ENCODE results near the gene CCDC3.
"Not testable (repeated sequence)": the region's sequence is repeated elsewhere in the genome, so short reads cannot be mapped to it uniquely, and the experiment has no call there.

The CCDC3 gene

GRCh38 chr10:12876266-12876665 lies 125.2 kb downstream of the CCDC3 start:
- no peak for DNase-seq

- DNase-seq, result no peak
Observed at GRCh38 chr10:12875100-12875499, 126.4 kb downstream of the CCDC3 start.

- no peak for DNase-seq
Observed at GRCh38 chr10:12874501-12874900, 127.0 kb downstream of the CCDC3 start.

GRCh38 chr10:12873172-12873571 lies 128.3 kb downstream of the CCDC3 start:
- no peak for DNase-seq

GRCh38 chr10:12872577-12872976 lies 128.9 kb downstream of the CCDC3 start:
- DNase-seq, result no peak

GRCh38 chr10:12869427-12869826 lies 132.1 kb downstream of the CCDC3 start:
- DNase-seq, result no peak

GRCh38 chr10:12868229-12868628 lies 133.3 kb downstream of the CCDC3 start:
- no peak for DNase-seq

- DNase-seq, result not testable (repeated sequence)
Observed at GRCh38 chr10:12865515-12865914, 136.0 kb downstream of the CCDC3 start.

GRCh38 chr10:12862459-12862858 lies 139.1 kb downstream of the CCDC3 start:
- DNase-seq, result no peak

- DNase-seq, result no peak
Observed at GRCh38 chr10:12854988-12855387, 146.5 kb downstream of the CCDC3 start.

- DNase-seq, result no peak
Observed at GRCh38 chr10:12852687-12853086, 148.8 kb downstream of the CCDC3 start.

GRCh38 chr10:12849319-12850181 lies 152.0 kb downstream of the CCDC3 start:
- DNase-seq, result no peak

GRCh38 chr10:12848439-12849173 lies 152.9 kb downstream of the CCDC3 start:
- no peak for DNase-seq

- no peak for DNase-seq
Observed at GRCh38 chr10:12847361-12847975, 154.0 kb downstream of the CCDC3 start.

- no peak for DNase-seq
Observed at GRCh38 chr10:12846718-12847117, 154.8 kb downstream of the CCDC3 start.

Measured in stimulated activated CD4-positive, alpha-beta T cell treated with anti-CD3 and anti-CD28 coated beads, Interleukin-4, amount 100 ng/mL, for 1 hour (primary cell).